Stimulated activated naive CD8-positive, alpha-beta T cell treated with anti-CD3 and anti-CD28 coated beads, Interleukin-15, Interleukin-2, amounts not matched to agents 100 ng/mL and 50 ng/mL, for 24 hours (primary cell): ENCODE results near the gene LMTK2.

Source experiments
- H3K27ac Mint-ChIP-seq: one replicate; pipeline ENCODE4 v1.8.0; 2021; ENCODE audit warnings: mild to moderate bottlenecking, mixed read lengths
- H3K27me3 Mint-ChIP-seq: one replicate; pipeline ENCODE4 v1.8.0; 2021; ENCODE audit warnings: mixed read lengths
- H3K36me3 Mint-ChIP-seq: one replicate; pipeline ENCODE4 v1.8.0; 2021; ENCODE audit warnings: low read depth, mixed read lengths
- H3K4me1 Mint-ChIP-seq: one replicate; pipeline ENCODE4 v1.8.0; 2021; ENCODE audit warnings: low read depth, mixed read lengths
- H3K4me3 Mint-ChIP-seq: one replicate; pipeline ENCODE4 v1.8.0; 2021; ENCODE audit warnings: mild to moderate bottlenecking, mixed read lengths
- H3K9me3 Mint-ChIP-seq: one replicate; pipeline ENCODE4 v1.8.0; 2021; ENCODE audit warnings: mixed read lengths

The LMTK2 gene

GRCh38 chr7:98206451-98207330 is 100.0 kb downstream of the LMTK2 start:
- H3K4me3 Mint-ChIP-seq = no peak overlapping the region
- H3K27me3 Mint-ChIP-seq = no peaks in the 10 kb centered on the region
- H3K4me1 Mint-ChIP-seq = peaks cover 37% of the 10 kb centered on the region
- peaks cover 17% of the 10 kb centered on the region for H3K36me3 Mint-ChIP-seq
- no peaks in the 10 kb centered on the region for H3K9me3 Mint-ChIP-seq
- no peak overlapping the region for H3K27ac Mint-ChIP-seq

- Mint-ChIP-seq H3K27ac (peak overlapping the region; percentile 49), H3K27me3 (no peaks in the 10 kb centered on the region), H3K36me3 (peaks cover 11% of the 10 kb centered on the region), H3K4me1 (peaks cover 11% of the 10 kb centered on the region), H3K4me3 (peak overlapping the region; percentile 3), H3K9me3 (no peaks in the 10 kb centered on the region)
Observed at GRCh38 chr7:98209166-98209920, 102.7 kb downstream of the LMTK2 start.

GRCh38 chr7:98210513-98211220 is 104.0 kb downstream of the LMTK2 start:
- Mint-ChIP-seq H3K27me3 (no peaks in the 10 kb centered on the region), H3K4me3 (no peak overlapping the region), H3K36me3 (peaks cover 5% of the 10 kb centered on the region), H3K4me1 (peaks cover 4% of the 10 kb centered on the region), H3K9me3 (no peaks in the 10 kb centered on the region), H3K27ac (no peak overlapping the region)

- Mint-ChIP-seq H3K27ac (no peak within 1 kb of the TSS), H3K4me3 (peak within 1 kb of the TSS; percentile 55), H3K36me3 (no peaks in the 10 kb centered on the region), H3K4me1 (no peaks in the 10 kb centered on the region), H3K9me3 (no peaks in the 10 kb centered on the region), H3K27me3 (no peaks in the 10 kb centered on the region)
Observed at GRCh38 chr7:98211221-98211675, 104.6 kb downstream of the LMTK2 start, which contains the start of gene BHLHA15. Gene BHLHA15, plus strand, starts transcription at chr7:98211439. Its CDS starts 871 bp downstream, at chr7:98212310.

GRCh38 chr7:98211676-98212531 is 105.2 kb downstream of the LMTK2 start:
- H3K4me1 Mint-ChIP-seq = no peaks in the 10 kb centered on the region
- H3K4me3 Mint-ChIP-seq = peak overlapping the region; percentile 55
- H3K27ac Mint-ChIP-seq = no peak overlapping the region
- no peaks in the 10 kb centered on the region for H3K36me3 Mint-ChIP-seq
- H3K27me3 Mint-ChIP-seq = no peaks in the 10 kb centered on the region
- no peaks in the 10 kb centered on the region for H3K9me3 Mint-ChIP-seq

- Mint-ChIP-seq H3K36me3 (no peaks in the 10 kb centered on the region), H3K4me3 (no peak overlapping the region), H3K27ac (no peak overlapping the region), H3K9me3 (no peaks in the 10 kb centered on the region), H3K4me1 (no peaks in the 10 kb centered on the region), H3K27me3 (no peaks in the 10 kb centered on the region)
Observed at GRCh38 chr7:98212532-98213041, 105.9 kb downstream of the LMTK2 start.

- Mint-ChIP-seq H3K9me3 (no peaks in the 10 kb centered on the region), H3K27ac (no peak overlapping the region), H3K4me3 (no peak overlapping the region), H3K27me3 (no peaks in the 10 kb centered on the region), H3K36me3 (no peaks in the 10 kb centered on the region), H3K4me1 (peaks cover 4% of the 10 kb centered on the region)
Observed at GRCh38 chr7:98213296-98213887, 106.7 kb downstream of the LMTK2 start.

- no peaks in the 10 kb centered on the region for H3K9me3 Mint-ChIP-seq
- H3K36me3 Mint-ChIP-seq = peaks cover 3% of the 10 kb centered on the region
- no peaks in the 10 kb centered on the region for H3K27me3 Mint-ChIP-seq
- H3K27ac Mint-ChIP-seq = no peak overlapping the region
- H3K4me1 Mint-ChIP-seq = peaks cover 11% of the 10 kb centered on the region
- H3K4me3 Mint-ChIP-seq = no peak overlapping the region
Observed at GRCh38 chr7:98213888-98214810, 107.5 kb downstream of the LMTK2 start.

- no peak overlapping the region for H3K27ac Mint-ChIP-seq
- H3K4me3 Mint-ChIP-seq = no peak overlapping the region
- H3K36me3 Mint-ChIP-seq = peaks cover 9% of the 10 kb centered on the region
- H3K9me3 Mint-ChIP-seq = no peaks in the 10 kb centered on the region
- H3K4me1 Mint-ChIP-seq = peaks cover 15% of the 10 kb centered on the region
- H3K27me3 Mint-ChIP-seq = no peaks in the 10 kb centered on the region
Observed at GRCh38 chr7:98214811-98215321, 108.2 kb downstream of the LMTK2 start.

GRCh38 chr7:98215561-98216495 is 109.2 kb downstream of the LMTK2 start:
- Mint-ChIP-seq H3K4me3 (no peak overlapping the region), H3K9me3 (no peaks in the 10 kb centered on the region), H3K27ac (no peak overlapping the region), H3K27me3 (no peaks in the 10 kb centered on the region), H3K36me3 (peaks cover 10% of the 10 kb centered on the region), H3K4me1 (peaks cover 15% of the 10 kb centered on the region)

- Mint-ChIP-seq H3K27ac (no peak overlapping the region), H3K27me3 (no peaks in the 10 kb centered on the region), H3K36me3 (peaks cover 10% of the 10 kb centered on the region), H3K4me1 (peaks cover 15% of the 10 kb centered on the region), H3K9me3 (no peaks in the 10 kb centered on the region), H3K4me3 (no peak overlapping the region)
Observed at GRCh38 chr7:98216941-98217622, 110.4 kb downstream of the LMTK2 start.
